GM21825 (cell line): ENCODE results near the gene GIT1.

Source experiments
- ATAC-seq: cut with Tn5 transposase; IDR thresholded peaks from one replicate; pipeline ENCODE4 v1.9.1; 2021; ENCODE audit warnings: mild to moderate bottlenecking, moderate library complexity; ENCODE audit not compliant: unreplicated experiment

Gene GIT1, protein sequence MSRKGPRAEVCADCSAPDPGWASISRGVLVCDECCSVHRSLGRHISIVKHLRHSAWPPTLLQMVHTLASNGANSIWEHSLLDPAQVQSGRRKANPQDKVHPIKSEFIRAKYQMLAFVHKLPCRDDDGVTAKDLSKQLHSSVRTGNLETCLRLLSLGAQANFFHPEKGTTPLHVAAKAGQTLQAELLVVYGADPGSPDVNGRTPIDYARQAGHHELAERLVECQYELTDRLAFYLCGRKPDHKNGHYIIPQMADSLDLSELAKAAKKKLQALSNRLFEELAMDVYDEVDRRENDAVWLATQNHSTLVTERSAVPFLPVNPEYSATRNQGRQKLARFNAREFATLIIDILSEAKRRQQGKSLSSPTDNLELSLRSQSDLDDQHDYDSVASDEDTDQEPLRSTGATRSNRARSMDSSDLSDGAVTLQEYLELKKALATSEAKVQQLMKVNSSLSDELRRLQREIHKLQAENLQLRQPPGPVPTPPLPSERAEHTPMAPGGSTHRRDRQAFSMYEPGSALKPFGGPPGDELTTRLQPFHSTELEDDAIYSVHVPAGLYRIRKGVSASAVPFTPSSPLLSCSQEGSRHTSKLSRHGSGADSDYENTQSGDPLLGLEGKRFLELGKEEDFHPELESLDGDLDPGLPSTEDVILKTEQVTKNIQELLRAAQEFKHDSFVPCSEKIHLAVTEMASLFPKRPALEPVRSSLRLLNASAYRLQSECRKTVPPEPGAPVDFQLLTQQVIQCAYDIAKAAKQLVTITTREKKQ

DNA sequence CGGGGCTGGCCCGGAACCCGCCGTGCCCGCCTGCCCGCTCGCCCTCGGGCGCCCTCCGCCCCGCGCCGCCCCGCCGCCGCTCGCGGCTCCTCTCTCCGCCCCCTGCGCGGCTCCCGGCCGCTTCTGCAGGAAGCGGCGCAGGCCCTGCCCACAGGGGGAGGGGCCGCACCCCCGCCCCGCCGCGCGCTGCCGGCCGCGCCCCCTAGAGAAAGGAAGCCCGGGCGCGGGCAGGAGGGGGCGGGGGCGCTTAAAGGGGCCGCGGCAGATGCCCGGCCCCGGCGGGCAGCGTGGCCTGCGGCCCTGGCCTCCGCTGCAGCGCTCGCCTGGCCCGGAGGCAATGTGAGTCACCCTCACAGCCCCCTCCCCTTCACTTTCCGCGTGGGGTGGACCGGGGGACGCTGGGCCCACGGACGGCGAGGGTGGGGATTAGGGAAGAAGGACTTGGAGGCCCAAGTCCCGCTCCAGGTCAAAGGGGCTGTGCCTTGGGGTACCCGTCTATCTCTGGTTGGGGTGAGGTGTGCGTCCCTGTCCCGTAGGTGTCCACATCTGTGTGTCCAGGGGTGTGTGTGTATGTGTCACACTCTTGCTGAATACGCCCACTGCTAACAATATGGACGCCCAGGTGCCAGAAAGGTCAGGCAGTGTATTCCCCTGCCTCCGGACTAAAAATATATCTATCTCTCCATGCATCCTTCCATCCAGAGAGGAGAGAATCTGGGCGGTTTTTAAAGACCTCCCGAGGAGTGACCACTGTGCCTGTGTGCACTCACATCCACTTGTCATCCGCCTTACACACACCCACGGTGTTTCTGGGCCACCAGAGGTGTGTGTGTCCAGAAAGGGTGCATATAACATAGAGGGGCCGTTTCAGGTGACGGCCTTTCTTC lies at the start of gene GIT1:
Gene GIT1 (minus strand): TSS at position 125 of the 887 bp plus-strand sequence. CDS start 270 bp downstream, outside the sequence.
- ATAC-seq, result peak; percentile 51

DNA sequence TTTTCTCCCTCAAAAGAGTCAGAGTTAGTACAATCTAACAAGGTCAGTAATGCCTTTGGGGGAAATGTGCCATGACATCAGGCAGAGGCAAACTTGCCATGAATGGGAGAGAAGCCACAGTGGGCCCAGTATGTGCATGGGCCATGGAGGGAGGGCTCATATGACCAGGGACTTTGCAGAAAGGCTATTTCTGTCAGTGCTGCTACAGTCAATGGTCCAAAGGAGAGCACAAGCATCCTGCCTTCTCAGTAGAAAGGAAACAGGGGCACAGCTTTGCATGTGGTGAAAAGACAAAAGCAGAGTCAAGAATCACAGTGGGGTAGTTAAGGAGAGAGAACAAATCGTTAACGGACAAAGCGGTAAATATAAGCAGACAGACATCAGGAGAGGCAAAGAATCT lies 44.4 kb upstream of the GIT1 start:
- ATAC-seq, result no peak

DNA sequence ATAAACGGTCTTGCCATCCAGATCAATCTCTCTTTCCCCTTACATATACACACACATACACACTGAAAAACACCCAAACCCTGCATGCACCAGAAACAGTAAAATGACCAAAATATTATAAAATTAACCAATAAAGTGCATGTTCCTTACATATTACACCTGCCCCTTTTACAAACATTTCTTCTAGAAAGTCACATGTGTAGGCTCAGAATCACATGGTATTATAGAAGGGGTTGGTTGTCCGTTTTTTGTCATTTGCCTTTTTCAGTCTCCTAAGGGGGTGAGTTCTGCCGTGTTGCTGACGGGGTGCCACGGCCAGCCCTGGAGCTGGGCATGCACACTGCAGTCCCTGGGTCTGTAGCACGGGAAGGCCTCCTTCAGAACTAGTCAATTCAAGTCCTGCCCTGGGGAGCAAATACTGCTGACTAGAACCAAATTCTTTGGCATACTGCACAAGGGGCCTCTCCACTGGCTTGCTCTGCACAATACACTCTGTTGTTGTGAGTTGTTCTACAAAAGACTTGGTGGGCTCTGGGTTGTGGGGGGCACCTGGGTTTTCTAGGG lies 41.3 kb upstream of the GIT1 start:
- no peak for ATAC-seq

DNA sequence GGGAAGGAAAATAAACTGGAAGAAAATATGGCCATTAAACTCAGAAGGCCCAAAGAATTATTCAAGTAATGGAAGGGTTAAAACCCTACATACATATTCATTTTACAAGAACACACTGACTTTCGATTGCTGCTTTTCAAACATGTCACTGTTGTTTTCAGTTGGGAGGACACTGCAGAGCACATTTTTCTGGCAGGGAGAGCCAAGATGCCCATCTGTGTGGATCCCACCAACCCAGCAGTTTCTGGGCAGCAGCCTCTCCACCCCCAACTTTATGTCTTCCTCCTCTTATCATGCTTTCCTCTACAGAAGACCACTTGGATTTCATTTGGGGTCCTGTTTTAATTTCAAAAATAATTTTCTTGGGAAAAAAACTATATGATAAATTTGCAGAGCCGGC lies 40.4 kb upstream of the GIT1 start:
- ATAC-seq, result no peak

DNA sequence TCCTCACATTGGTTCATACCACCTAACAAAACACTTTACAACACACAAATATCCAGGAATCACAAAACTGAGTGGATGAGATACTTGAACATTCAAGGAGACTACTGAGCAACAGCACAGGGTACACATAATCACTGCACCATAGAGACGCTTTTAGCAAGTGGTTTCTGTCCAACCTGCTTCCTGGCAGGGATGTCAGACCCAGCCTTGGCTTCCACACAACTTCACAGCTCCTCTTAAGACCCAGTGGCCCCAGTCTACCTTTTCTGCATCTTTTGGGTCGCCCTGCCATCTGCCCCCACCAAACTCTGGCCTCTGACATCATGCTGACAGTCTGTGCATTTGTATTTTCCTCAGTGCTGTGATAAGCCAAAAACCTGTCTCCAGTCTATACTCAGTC lies 39.2 kb upstream of the GIT1 start:
- no peak for ATAC-seq

DNA sequence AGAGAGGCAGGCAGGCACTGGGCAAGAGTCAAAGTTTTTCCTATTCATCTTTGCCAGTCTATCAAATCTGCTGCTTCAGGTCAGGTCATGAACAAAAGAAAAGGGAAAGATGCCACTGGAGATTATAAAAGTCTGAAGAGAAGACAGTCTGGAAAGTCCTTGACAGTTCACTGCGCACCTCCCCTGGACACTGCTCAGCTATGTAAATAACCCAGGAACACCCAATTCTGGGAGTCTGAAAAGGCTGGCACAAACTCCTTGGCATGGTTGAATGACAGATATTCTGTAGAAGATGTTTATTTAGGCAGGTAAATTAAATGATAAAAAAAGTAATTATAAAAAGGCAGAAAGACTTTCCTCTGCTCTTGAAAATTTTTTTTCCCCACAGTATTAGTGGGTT lies 38.5 kb upstream of the GIT1 start:
- no peak for ATAC-seq

DNA sequence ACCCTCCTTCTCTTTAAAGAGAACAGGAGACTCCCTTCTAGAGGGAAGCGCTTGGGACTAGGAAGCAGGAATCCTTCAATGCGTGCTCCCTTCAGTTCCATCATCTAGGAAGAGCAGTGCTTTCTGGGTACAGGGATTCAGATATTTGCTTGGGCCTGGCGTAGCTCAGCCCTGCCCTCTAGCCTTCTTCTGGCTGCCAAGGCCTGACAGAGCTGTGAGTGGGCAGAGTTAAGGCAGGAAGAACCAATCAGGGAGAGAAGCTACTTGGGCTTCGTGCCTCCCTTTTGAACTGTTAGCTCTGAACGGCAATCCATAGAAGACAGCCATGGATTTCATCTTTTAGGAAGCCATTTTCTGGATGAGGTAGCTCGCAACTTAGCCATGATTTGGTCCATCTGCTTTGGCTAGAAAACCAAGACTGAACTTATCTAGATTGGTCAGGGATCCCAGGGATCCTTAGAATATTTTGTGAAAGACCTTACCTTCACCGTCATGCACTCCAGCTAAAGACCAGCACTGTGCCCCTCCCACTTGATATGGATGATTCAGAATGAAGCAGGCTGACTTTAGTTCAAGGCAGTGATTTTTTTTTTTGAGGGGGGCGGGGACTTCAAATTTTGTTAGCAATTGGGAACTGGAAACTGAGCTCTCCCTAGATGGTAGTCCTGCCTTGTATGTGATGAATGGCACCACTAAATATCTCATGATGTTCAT lies 35.7 kb upstream of the GIT1 start:
- no peak for ATAC-seq

DNA sequence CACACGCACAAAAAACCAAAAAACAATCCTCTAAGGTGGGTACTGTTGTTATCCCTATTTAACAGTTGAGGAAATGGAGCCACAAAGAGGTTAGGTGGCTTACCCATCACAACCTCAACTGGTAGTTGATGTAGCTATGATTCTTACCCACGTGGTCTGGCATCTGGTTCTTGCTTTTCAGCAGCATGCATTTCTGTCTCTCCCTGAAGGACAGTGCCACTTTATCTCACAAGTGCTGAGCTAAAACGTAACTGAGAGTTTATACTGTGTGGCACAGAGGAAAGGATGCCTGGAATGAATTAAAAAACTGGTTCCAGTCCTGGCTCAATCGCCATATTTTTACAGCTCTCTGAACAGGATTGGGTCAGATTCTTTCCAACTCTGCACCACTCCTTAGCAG lies 35.1 kb upstream of the GIT1 start:
- no peak for ATAC-seq

DNA sequence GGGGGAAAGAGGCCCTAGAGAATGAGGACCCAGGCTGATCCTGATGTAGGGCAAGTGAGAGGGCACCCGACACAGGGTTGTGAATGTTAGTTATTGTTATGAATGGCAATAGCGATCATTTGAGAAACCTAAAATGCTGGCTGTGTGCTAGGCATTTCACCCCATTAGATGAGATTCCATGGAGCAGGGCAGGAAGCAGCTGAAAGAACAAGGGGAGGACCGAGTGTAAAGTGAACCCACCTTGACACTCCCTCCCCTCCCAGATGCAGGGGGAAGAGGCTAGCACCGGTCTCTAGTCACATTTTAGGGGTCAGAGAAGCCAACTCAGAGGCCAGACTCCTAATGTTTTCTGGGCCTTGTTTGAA lies 33.8 kb upstream of the GIT1 start:
- no peak for ATAC-seq

DNA sequence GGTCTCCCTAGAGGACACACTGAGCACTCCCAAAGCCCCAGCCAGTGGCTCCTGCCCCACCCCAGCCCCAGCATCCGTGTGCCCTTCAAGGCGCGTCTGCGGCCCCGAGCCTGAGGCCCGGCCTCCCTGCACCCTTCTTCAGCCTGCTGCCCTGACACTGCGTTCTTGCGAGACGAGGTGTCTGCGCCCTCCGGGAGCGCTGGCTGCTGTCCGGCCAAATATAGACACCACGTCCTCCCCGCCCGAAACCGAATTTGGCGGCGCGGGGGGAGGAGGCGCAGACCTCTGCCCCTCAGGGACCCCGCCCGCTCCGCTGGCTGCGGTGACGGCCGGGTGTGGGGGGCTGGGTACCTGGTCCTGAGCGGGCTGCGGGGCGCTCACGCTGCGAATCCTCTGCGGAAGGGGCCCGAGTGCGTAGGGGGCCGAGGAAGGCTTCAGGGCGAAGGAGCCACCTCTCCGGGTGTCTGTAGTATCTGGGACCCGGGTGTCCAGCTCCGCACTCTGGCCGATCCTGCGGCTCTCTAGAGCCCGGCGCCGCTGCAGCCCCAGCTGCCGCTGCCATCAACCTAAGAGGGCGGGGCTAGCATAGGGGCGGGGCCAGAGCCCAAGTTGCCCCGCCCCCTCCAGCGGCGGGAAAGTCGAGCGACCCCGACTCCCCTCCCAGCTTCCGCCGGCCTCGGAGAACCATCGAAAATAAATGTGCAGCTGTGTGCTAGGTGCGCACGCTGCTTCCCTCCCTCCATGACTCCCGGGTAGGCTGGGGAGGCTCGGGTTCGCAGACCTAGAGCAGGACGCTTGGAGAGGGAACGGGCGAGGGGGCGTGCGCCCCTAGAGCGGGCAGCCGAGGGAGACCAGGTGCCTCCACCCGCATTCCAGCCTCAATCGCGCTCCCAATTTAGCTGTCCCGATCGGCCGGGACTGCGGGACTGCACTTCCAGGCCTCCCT lies 33.2 kb upstream of the GIT1 start, which contains the start of gene CORO6:
Gene CORO6 (minus strand): TSS at position 576 of the 946 bp plus-strand sequence. CDS start 1,491 bp downstream, outside the sequence.
- peak; percentile 44 for ATAC-seq

DNA sequence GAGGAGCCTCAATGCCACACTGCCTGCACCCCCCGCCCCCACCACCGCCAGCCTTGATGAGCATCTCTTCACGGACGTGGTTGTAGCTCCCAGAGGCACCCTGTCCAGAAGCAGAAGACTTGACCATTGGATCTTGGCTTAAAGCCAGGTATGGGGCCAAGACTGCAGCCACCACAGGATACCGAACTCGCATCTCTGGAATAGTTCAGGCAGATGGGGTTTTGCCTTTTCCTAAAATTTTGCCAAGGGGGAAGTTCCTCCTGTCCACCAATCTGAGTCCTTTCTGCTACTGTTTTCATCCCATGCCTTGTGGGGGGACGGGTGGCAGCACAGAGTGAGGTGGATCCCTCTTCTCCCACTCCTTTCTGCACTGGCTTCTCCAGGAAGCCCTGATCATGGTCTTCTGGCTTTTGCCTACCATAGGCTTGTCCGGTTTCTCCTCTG lies 32.3 kb upstream of the GIT1 start:
- ATAC-seq, result no peak

DNA sequence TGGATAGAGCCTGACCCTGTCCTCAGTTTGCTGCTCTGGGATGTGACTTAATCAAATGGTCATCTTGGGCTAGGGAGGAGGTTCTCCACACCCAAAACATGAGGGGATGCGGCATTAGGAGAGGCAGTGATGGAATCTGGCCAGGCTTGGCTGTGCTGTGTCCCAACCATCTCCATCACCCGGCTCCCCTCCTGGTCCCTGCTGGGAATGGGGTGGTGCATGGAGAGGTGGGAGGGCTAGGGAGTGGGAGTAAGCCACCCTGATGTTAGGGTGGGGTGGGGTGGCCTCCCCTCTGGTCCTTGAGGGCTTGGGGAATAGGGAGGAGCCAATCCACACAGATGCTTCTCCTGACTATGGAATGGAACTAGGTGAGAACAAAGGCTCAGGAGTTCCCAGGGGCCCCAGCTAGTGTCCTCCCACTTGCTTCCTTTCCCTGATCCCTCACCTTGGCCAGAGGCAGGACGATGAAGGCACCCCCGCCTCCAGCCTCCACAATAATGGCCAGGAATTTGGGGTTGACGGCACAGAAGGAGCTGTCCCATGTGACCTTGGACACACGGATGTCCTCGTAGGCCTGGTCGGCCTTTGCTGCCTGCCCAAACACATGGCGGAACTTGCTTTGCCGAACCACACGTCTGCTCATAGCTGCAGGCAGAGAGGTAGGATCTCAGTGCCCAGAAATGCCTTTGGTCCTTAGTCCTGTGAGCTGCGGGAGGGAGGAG lies 31.5 kb upstream of the GIT1 start:
- ATAC-seq, result no peak

DNA sequence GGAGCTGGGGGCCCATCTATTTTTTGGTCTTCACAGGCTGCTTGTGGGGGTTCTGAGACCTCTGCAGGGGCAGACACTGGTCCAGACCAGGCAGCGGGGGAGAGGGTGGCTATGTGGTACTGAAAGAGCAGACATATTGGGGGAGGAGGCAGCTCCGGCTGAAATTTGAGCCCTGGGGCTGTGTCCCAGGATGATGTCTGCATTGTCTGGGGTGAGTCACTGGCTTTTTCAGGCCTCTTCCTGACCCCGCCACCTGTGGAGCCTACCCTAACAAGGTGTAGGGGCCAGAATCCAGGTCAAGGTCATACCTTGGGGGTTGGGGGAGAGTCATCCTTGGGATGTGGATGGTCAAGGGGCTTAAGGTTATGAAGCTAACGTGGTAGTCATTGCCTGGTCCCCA lies 30.8 kb upstream of the GIT1 start:
- no peak for ATAC-seq

DNA sequence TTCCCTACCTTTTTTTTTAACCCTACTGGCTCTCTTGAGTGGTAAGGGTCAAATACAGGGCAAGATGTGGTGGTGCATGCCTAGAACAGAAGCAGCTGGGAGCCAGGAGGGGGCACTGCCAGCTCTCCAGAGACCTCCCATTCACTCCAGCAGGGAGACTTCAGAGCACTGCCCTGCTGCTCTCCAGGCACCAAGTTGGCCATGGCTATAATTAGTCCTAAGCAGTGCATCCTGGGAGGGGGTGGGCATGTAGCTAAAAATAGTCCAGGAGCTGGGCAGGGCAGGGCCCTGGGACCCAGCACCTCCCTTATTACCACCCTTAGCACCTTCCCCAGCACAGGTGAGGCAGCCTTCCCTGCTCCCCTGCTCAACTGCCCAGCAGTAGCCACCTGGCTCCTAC lies 29.8 kb upstream of the GIT1 start:
- ATAC-seq, result no peak

DNA sequence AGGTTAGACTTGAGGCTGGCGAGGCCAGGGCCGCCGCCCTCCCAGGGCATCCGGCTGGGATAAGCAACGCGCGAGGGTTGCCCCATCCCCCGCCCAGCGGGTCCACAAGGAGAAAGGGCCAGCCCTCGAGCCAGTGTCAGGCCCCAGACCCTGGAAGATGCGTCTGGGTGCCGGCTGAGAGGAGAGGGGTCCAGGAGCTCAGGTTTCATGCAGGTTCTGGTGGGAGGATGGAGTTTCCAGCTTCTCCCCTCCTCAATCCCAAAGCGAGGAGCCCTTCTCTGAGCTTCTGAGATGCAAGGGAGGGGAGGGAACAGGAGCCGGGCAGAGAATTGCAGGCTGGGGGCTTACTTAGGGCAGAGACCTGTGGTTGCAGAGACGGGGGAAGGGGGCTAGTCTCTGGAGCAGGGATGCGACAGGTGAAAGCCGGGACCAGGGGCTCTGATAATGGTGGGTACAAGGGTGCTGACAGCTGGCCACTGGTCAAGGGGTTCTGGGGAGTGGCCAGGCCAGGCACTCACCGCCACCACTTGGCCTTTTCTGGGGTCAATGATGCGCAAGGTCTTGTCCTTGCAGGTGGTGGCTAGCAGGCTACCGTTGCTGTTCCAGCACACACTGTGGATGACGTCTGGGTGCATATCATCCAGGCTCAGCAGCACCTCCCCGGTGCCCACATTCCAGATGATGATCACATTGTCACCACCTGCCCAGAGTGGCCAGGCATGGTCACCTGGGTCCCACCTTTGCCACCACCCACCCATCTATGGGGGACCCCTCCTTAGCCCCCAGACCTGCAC lies 29.0 kb upstream of the GIT1 start:
- ATAC-seq, result no peak

DNA sequence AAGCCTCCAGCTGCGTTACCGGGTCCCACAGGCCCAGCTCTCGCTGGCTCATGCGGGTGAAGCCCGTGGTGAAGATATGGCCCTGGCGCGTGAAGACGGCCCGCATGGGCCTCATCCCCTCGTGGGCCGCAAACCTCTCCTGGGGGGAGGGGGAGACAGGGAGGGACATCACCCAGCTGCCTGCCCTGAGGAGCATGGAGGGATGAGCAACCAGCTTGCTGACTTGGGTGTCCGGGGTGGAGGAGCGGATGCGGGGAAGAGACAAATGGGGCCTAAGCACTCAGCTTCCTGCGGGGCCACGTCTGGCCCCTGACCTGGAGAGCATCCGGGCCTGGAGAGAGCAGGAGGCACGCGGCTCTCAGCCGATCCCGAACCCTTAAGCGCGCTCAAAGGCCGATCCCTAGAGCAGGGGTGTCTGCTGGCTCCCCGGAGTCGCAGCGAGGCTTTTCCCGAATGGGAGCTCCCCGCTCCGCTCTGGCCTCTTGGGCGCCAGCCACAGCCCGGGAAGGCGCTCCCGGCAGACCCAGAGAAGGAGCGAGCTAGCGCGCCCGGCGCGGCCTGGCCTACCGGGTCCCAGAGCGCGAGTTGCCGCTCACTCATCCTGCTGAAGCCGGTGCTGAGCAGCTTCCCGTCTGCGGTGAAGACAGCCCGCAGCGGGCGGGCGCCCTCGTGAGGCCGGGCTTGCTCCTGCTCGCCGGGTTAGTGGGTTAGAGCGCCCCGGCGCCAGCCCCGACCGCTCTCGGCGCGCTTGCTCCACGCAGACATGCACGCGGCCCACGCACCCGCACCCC lies 28.2 kb upstream of the GIT1 start:
- ATAC-seq, result peak; percentile 32

DNA sequence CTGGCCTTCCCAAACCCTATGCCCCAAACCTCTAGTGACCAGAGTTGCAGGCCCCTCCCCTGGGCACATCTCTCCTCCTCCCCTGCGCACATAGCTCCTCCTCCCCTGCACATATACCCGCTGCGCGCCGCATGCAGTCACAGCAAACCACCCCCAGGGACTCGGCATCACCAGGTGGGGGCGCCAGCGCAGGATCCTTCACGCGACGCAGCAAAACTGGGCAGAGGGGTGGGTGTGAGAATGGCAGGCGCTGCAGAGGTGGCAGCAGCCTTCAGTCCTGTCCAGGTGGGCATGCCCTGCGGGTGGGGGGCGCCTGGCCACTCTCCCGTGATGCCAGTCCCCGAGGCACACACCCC lies 27.7 kb upstream of the GIT1 start:
- ATAC-seq, result peak; percentile 49
